Mesendoderm (in vitro differentiated cells): ENCODE data around the gene RALGPS1.

Experiments used
- DNase-seq: peaks from one replicate; pipeline ENCODE4 v3.0.0; 2013
- H2AK5ac ChIP-seq: 2 replicates; pipeline ENCODE4 v1.6.1; 2013; ENCODE audit warnings: low read length, inconsistent platforms
- H2BK120ac ChIP-seq: 2 replicates; pipeline ENCODE4 v1.6.1; 2013; ENCODE audit warnings: low read depth, mild to moderate bottlenecking, low read length, moderate library complexity, mixed read lengths
- H2BK15ac ChIP-seq: replicated peaks from 2 replicates; pipeline ENCODE4 v1.6.1; 2013; ENCODE audit warnings: low read depth, mild to moderate bottlenecking, moderate library complexity
- H2BK5ac ChIP-seq: 2 replicates; pipeline ENCODE4 v1.6.1; 2013; ENCODE audit warnings: low read length, inconsistent platforms
- H3K18ac ChIP-seq: 2 replicates; pipeline ENCODE4 v1.6.1; 2013; ENCODE audit warnings: mild to moderate bottlenecking, low read length, mixed read lengths
- H3K23ac ChIP-seq: one replicate; pipeline ENCODE4 v1.6.1; 2013; ENCODE audit warnings: low read length
- H3K27ac ChIP-seq: 2 replicates; pipeline ENCODE4 v1.5.1; 2013; ENCODE audit warnings: low read depth, mild to moderate bottlenecking, inconsistent platforms, low read length, moderate library complexity
- H3K27me3 ChIP-seq: 2 replicates; pipeline ENCODE4 v1.6.1; 2013; ENCODE audit warnings: low read length, control low read depth, mild to moderate bottlenecking, inconsistent platforms; ENCODE audit not compliant: insufficient read depth, poor library complexity
- H3K36me3 ChIP-seq: 2 replicates; pipeline ENCODE4 v1.6.1; 2013; ENCODE audit warnings: low read length, inconsistent platforms; ENCODE audit not compliant: control insufficient read depth, insufficient read depth
- H3K4ac ChIP-seq: one replicate; pipeline ENCODE4 v1.6.1; 2013; ENCODE audit warnings: low read depth, mild to moderate bottlenecking, low read length, moderate library complexity
- H3K4me1 ChIP-seq: 2 replicates; pipeline ENCODE4 v1.6.1; 2013; ENCODE audit warnings: low read depth, low read length, inconsistent platforms; ENCODE audit not compliant: control insufficient read depth
- H3K4me2 ChIP-seq: 2 replicates; pipeline ENCODE4 v1.6.1; 2013; ENCODE audit warnings: low read length
- H3K4me3 ChIP-seq: 2 replicates; pipeline ENCODE4 v1.5.1; 2013; ENCODE audit warnings: mild to moderate bottlenecking, low read length
- H3K56ac ChIP-seq: one replicate; pipeline ENCODE4 v1.6.1; 2013; ENCODE audit warnings: low read length
- H3K79me1 ChIP-seq: 2 replicates; pipeline ENCODE4 v1.6.1; 2013; ENCODE audit warnings: low read length, inconsistent platforms
- H3K79me2 ChIP-seq: 2 replicates; pipeline ENCODE4 v1.6.1; 2013; ENCODE audit warnings: mild to moderate bottlenecking, low read length; ENCODE audit not compliant: control insufficient read depth, insufficient read depth
- H3K9ac ChIP-seq: 2 replicates; pipeline ENCODE4 v1.6.1; 2013; ENCODE audit warnings: low read length, inconsistent platforms
- H4K5ac ChIP-seq: one replicate; pipeline ENCODE4 v1.6.1; 2013; ENCODE audit warnings: low read length
- H4K8ac ChIP-seq: one replicate; pipeline ENCODE4 v1.6.1; 2013; ENCODE audit warnings: low read depth, mild to moderate bottlenecking, control low read depth, low read length, moderate library complexity
- WGBS: extraction: QIAGEN DNeasy Blood & Tissue Kit; methylation state at CpG from one replicate; pipeline ENCODE4 v1.1.7; 2013; ENCODE audit warnings: low lambda C conversion rate, missing lambda C conversion rate; ENCODE audit not compliant: insufficient coverage; ENCODE audit errors: extremely low coverage; 5-methylcytosine and 5-hydroxymethylcytosine counted together

The RALGPS1 gene

DNA sequence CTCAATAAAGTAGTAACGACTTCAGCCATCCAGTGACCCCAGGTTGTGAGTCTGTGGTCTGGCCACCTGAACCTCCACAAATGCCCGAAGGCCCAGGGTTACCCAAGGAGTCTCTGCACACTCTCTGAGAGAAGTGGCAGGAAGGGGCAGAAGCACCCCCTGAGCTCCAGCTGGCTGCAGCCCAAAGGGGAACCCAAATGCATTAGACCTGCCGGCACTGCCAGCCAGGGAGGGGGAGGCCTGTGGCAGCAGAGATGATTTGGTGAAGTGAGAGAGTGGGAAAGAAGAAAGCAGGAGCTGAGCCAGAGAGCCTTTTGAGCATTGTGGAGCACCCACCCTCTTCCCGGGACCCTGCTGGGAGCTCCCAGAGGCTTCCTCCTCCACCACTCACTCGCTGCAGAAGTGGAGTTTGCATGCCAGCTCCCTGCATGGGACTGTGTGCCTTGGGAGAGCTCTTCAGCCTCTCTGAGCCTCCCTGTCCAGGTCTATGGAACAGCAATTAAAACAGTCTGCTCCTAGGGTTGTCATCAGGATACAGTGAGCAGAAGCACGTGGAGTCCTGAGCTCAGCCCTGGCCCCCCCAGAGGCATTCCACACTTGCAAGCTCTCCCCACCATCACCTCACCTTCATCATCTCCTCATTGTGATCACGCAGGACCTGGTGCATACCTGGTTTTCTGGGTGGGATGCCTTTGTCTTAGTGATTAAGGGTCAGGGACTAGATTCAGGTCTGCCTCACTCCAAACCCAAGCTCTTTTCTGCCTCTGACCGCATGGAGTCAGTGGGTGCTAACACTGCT lies 221.7 kb downstream of the RALGPS1 start:
- no peak overlapping the region for H3K23ac ChIP-seq
- no peak overlapping the region for H3K4me2 ChIP-seq
- H3K18ac ChIP-seq: no peak overlapping the region
- H4K8ac ChIP-seq: no peak overlapping the region
- no peak overlapping the region for H2AK5ac ChIP-seq
- H2BK15ac ChIP-seq: no peak overlapping the region
- H3K9ac ChIP-seq: no peak overlapping the region
- H3K4me1 ChIP-seq: peaks cover 19% of the 10 kb centered on the region
- no peak overlapping the region for H4K5ac ChIP-seq
- no peaks in the 10 kb centered on the region for H3K27me3 ChIP-seq
- no CpG with 5 or more reads among the region's 8 CpGs for WGBS
- H3K27ac ChIP-seq: no peak overlapping the region
- H3K79me1 ChIP-seq: no peaks in the 10 kb centered on the region
- no peaks in the 10 kb centered on the region for H3K79me2 ChIP-seq
- H3K56ac ChIP-seq: no peak overlapping the region
- no peak for DNase-seq
- no peak overlapping the region for H3K4me3 ChIP-seq
- H2BK5ac ChIP-seq: no peak overlapping the region
- no peaks in the 10 kb centered on the region for H3K36me3 ChIP-seq
- no peak overlapping the region for H2BK120ac ChIP-seq
- H3K4ac ChIP-seq: no peak overlapping the region

DNA sequence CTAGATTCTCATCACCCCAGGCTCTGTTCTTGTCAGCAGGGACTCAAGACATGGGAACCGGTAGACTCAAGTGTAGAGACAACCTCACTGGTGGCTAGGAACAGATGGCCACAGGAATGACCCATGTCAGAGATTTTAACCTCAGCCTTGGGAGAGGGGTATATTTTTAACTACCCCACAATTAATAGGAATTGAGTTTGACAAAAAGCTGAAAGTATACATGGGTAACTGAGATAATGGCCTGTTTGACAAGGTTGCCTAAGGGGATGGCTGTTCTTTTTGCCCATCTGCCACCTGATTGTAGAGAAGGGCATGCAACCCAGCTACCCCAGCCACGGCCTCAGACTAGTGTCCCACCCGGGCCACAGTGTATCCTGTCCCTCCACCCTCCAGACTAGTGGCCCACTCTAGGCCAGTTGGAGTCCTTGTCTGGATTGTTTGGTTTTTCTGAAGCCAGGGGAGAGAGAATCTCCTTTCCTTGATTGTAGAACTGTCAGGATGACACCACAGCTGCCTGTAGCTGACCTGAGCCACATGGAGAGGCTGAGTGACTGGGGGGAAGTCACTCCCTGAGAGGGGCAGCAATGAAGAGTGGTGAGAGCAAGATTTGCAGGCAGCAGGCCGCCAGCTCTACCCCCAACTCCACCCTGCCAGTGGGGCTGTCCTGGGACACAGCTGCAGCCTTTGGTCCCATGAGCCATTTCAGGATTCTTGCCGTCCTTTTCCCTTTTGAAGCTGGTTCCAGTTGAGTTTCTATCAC lies 222.5 kb downstream of the RALGPS1 start:
- Histone ChIP-seq H3K56ac (no peak overlapping the region), H3K36me3 (no peaks in the 10 kb centered on the region), H4K8ac (no peak overlapping the region), H3K18ac (no peak overlapping the region), H3K27me3 (no peaks in the 10 kb centered on the region), H3K23ac (no peak overlapping the region), H3K4me1 (peaks cover 12% of the 10 kb centered on the region), H4K5ac (no peak overlapping the region), H3K27ac (no peak overlapping the region), H3K4ac (no peak overlapping the region), H3K4me2 (no peak overlapping the region), H2BK120ac (no peak overlapping the region), H2AK5ac (no peak overlapping the region), H3K79me2 (no peaks in the 10 kb centered on the region), H3K79me1 (no peaks in the 10 kb centered on the region), H2BK5ac (no peak overlapping the region), H3K4me3 (no peak overlapping the region), H2BK15ac (no peak overlapping the region), H3K9ac (no peak overlapping the region)
- WGBS: no CpG with 5 or more reads among the region's 5 CpGs
- no peak for DNase-seq

DNA sequence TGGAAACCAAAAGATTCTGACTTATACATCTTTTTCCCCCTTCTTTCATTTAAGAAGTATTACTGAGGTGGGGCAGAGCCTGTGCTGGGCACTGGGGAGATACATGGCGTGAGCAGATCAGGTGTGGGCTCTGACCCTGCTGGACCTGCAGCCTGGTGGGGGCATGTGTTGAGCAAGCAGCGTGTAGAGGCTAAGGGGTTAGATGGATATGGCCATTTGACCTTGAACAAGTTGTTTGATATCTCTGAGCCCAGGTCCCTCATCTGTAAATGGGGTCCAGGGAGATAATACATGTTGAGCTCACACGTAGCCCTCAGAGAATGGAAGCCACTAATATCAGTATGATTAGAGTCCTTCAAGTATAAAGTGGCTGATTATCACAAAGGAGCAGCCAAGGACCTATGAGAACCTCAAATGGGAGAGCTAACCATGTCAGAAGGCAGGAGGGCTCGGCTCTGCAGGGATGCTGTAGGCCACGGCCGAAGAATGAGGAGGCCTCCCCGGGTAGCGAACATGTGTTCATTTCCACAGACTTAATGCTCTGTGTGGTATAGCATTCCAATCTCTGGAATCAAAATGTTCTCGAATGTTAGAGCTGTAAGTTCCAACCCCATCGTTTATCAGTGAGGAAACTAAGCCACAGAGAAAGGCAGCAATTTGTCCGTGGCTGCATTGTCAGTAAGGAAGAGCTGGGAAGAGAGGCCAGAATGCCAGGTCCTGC lies 223.2 kb downstream of the RALGPS1 start:
- Histone ChIP-seq H3K79me1 (no peaks in the 10 kb centered on the region), H4K8ac (no peak overlapping the region), H3K36me3 (no peaks in the 10 kb centered on the region), H4K5ac (no peak overlapping the region), H3K27ac (no peak overlapping the region), H2BK5ac (no peak overlapping the region), H3K79me2 (no peaks in the 10 kb centered on the region), H3K18ac (no peak overlapping the region), H3K23ac (no peak overlapping the region), H2BK120ac (no peak overlapping the region), H3K4me2 (no peak overlapping the region), H3K56ac (no peak overlapping the region), H3K4me1 (peaks cover 11% of the 10 kb centered on the region), H2BK15ac (no peak overlapping the region), H3K4ac (no peak overlapping the region), H3K27me3 (no peaks in the 10 kb centered on the region), H3K9ac (no peak overlapping the region), H3K4me3 (no peak overlapping the region), H2AK5ac (no peak overlapping the region)
- no peak for DNase-seq
- no CpG with 5 or more reads among the region's 11 CpGs for WGBS

DNA sequence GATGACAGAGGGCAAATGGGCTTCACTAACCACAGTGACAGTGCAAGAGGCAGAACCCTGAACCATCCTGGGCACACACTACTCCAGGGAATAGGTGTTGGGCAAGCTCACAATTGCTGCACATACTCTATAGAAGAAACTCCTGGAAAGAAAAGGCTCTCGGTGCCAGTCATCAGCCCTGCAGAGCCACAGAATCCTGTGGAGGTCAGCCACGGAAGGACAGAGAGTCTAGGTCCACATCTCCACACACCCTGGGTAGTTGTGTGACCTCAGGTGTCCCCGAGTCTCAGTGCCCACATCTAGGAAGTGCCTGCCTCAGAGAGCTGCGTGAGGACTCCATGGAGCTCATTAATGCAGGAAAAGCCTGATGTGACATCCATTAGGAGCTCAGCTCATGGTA lies 223.9 kb downstream of the RALGPS1 start:
- H3K4me3 ChIP-seq: no peak overlapping the region
- no peak overlapping the region for H3K4me2 ChIP-seq
- no peaks in the 10 kb centered on the region for H3K79me2 ChIP-seq
- H2BK120ac ChIP-seq: no peak overlapping the region
- H3K4me1 ChIP-seq: peaks cover 6% of the 10 kb centered on the region
- H3K9ac ChIP-seq: no peak overlapping the region
- no peak overlapping the region for H4K8ac ChIP-seq
- H3K23ac ChIP-seq: no peak overlapping the region
- DNase-seq: no peak
- no peak overlapping the region for H3K18ac ChIP-seq
- H3K79me1 ChIP-seq: no peaks in the 10 kb centered on the region
- H2BK15ac ChIP-seq: no peak overlapping the region
- no peaks in the 10 kb centered on the region for H3K36me3 ChIP-seq
- no peak overlapping the region for H3K56ac ChIP-seq
- H3K27ac ChIP-seq: no peak overlapping the region
- H2AK5ac ChIP-seq: no peak overlapping the region
- no peaks in the 10 kb centered on the region for H3K27me3 ChIP-seq
- no peak overlapping the region for H3K4ac ChIP-seq
- no peak overlapping the region for H2BK5ac ChIP-seq
- no CpG with 5 or more reads among the region's 4 CpGs for WGBS
- H4K5ac ChIP-seq: no peak overlapping the region

DNA sequence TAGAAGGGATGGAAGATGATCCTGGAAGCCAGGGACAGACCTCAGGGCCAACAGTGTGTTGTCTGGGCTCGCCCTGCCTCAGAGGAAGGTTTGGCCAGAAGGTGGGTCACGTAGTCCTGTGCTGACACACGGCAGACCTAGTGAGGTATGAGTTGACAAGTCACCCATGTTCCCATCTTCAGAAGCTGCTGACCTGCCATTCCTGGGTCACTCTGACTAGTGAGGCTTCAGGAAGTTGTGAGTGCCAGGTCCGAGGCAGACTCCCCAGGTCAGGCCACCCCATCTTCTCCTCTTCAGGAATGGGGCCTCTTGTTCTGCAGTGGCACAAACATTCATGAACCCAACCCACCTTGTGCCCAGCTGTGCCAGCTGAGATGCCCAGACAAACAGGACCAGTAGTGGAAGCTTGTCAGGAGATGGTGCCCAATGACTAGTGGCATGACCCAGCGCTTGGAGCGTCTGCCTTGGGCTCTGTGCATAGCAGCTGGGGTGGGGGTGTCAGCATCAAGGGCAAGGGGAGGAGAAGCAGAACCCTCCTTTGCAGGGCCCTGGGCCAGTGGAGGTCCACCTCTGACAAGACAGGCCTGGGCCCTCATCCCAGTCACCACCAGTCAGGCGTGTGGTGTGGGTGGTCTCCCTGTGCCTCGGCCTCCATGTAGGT lies 224.6 kb downstream of the RALGPS1 start:
- no peak overlapping the region for H3K18ac ChIP-seq
- H4K5ac ChIP-seq: no peak overlapping the region
- no peaks in the 10 kb centered on the region for H3K27me3 ChIP-seq
- H3K9ac ChIP-seq: no peak overlapping the region
- no peak for DNase-seq
- H3K79me2 ChIP-seq: no peaks in the 10 kb centered on the region
- no peak overlapping the region for H2BK15ac ChIP-seq
- no peak overlapping the region for H3K4me2 ChIP-seq
- no peak overlapping the region for H2BK5ac ChIP-seq
- no peak overlapping the region for H3K4me3 ChIP-seq
- H3K79me1 ChIP-seq: no peaks in the 10 kb centered on the region
- WGBS: no CpG with 5 or more reads among the region's 8 CpGs
- no peak overlapping the region for H2BK120ac ChIP-seq
- no peak overlapping the region for H4K8ac ChIP-seq
- no peak overlapping the region for H2AK5ac ChIP-seq
- no peak overlapping the region for H3K56ac ChIP-seq
- H3K36me3 ChIP-seq: no peaks in the 10 kb centered on the region
- no peak overlapping the region for H3K23ac ChIP-seq
- H3K4me1 ChIP-seq: no peaks in the 10 kb centered on the region
- no peak overlapping the region for H3K4ac ChIP-seq
- H3K27ac ChIP-seq: no peak overlapping the region
